IPS DF 6.9 (cell line): ENCODE results near the gene INPP5A.
"Not testable (repeated sequence)": the region's sequence is repeated elsewhere in the genome, so short reads cannot be mapped to it uniquely, and the experiment has no call there.

ENCODE experiments used
- DNase-seq: peaks from one replicate; pipeline ENCODE4 v3.0.0-alpha.2; 2013; ENCODE audit warnings: low read depth, low spot score
- H3K27ac ChIP-seq: one replicate; pipeline ENCODE4 v1.5.1; 2013; ENCODE audit warnings: low read length, control low read depth
- H3K27me3 ChIP-seq: 2 replicates; pipeline ENCODE4 v1.6.1; 2013; ENCODE audit warnings: mild to moderate bottlenecking, low read length; ENCODE audit not compliant: control insufficient read depth, insufficient read depth
- H3K36me3 ChIP-seq: 2 replicates; pipeline ENCODE4 v1.6.1; 2013; ENCODE audit warnings: low read length; ENCODE audit not compliant: control insufficient read depth, insufficient read depth
- H3K4me1 ChIP-seq: 2 replicates; pipeline ENCODE4 v1.6.1; 2013; ENCODE audit warnings: low read length; ENCODE audit not compliant: control insufficient read depth, insufficient read depth
- H3K4me3 ChIP-seq: 2 replicates; pipeline ENCODE4 v1.5.1; 2013; ENCODE audit warnings: mild to moderate bottlenecking, low read length
- H3K9me3 ChIP-seq: 2 replicates; pipeline ENCODE4 v1.6.1; 2013; ENCODE audit warnings: low read length, inconsistent platforms; ENCODE audit not compliant: control insufficient read depth, insufficient read depth
- WGBS: extraction: QIAGEN DNeasy Blood & Tissue Kit; methylation state at CpG from one replicate; pipeline ENCODE4 v1.1.7; 2013; ENCODE audit warnings: mixed read lengths, missing lambda C conversion rate; ENCODE audit not compliant: insufficient read length, insufficient coverage; 5-methylcytosine and 5-hydroxymethylcytosine counted together

INPP5A gene

DNA sequence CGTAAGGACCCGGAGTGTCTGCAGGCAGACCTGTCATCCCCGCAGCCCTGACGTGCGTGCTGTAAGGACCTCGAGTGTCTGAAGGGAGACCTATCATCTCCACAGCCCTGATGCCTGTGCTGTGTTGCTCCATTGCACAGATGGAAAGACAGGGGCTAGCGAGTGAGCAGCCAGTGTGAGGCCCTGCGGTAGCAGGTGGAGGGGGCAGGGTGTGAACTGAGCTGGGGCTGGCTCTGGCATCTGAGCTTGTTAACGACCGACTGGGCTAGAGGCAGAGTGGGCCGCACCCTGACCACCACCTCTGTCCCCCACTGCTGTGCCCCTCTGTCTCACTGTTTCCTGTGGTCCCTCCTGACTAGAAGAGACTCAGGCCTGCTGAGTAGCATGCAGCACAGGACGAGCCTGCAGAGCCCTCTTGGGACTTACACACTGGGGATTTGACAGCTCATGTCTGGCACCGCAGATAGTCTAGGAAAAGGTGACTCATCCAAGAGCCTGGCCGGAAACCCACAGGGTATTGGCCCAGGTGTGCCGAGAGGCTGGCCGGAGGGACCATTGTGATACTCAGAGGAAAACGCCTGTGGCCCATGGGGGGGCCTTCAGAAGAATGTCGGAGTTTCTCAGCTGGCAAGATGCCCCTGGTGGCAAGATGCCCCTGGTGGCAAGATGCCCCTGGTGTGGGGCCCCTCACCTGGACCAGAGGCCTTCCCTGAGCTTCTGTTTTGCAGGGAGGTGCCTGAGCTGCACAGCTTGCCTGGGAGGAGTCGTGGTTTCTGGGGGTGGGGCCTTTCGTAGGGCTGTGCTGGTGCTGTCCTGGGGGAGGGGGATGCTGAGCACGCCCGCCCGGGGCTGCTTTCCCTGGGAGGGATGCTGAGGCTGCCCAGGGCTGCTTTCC, 34.3 kb downstream of the INPP5A start:
- H3K27ac ChIP-seq, result no peak overlapping the region
- no peaks in the 10 kb centered on the region for H3K27me3 ChIP-seq
- no CpG with 5 or more reads among the region's 23 CpGs for WGBS
- peaks cover 12% of the 10 kb centered on the region for H3K4me1 ChIP-seq
- no peaks in the 10 kb centered on the region for H3K9me3 ChIP-seq
- no peak for DNase-seq
- H3K4me3 ChIP-seq, result no peak overlapping the region
- H3K36me3 ChIP-seq, result no peaks in the 10 kb centered on the region

DNA sequence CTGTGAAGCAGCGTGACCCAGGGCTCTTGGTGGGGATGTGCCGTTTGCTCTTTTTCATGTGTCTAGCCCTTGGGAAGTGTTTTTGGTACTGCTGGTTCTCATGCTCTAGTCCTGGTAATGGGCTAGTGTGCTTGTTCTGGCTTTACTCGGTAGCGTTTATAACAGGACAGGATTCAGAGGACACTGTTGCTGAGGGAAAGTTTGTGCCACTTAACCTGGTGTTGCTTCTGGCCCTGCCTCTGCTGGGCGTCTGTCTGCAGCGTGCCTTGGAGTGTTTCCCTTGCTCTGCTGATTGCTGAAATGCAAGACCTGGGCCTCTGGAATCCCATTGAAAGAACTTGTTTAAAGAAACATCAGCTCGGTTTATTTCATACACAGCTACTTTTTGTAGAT, 35.0 kb downstream of the INPP5A start:
- Histone ChIP-seq H3K36me3 (no peaks in the 10 kb centered on the region), H3K4me1 (peaks cover 12% of the 10 kb centered on the region), H3K27me3 (no peaks in the 10 kb centered on the region), H3K27ac (no peak overlapping the region), H3K9me3 (no peaks in the 10 kb centered on the region), H3K4me3 (no peak overlapping the region)
- DNase-seq, result no peak
- no CpG with 5 or more reads among the region's 7 CpGs for WGBS

DNA sequence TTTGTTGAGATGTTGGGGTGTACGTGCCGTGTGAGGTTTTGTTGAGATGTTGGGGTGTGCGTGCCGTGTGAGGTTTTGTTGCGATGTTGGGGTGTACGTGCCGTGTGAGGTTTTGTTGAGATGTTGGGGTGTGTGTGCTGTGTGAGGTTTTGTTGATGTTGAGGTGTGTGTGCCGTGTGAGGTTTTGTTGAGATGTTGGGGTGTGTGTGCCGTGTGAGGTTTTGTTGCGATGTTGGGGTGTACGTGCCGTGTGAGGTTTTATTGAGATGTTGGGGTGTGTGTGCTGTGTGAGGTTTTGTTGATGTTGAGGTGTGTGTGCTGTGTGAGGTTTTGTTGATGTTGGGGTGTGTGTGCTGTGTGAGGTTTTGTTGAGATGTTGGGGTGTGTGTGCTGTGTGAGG, 35.4 kb downstream of the INPP5A start:
- not testable (repeated sequence) for H3K4me3 ChIP-seq, H3K27me3 ChIP-seq, H3K9me3 ChIP-seq, H3K36me3 ChIP-seq, H3K27ac ChIP-seq, DNase-seq
- 100% methylated on average over 12 of the region's 12 CpGs for WGBS
- peaks cover 12% of the 10 kb centered on the region for H3K4me1 ChIP-seq

DNA sequence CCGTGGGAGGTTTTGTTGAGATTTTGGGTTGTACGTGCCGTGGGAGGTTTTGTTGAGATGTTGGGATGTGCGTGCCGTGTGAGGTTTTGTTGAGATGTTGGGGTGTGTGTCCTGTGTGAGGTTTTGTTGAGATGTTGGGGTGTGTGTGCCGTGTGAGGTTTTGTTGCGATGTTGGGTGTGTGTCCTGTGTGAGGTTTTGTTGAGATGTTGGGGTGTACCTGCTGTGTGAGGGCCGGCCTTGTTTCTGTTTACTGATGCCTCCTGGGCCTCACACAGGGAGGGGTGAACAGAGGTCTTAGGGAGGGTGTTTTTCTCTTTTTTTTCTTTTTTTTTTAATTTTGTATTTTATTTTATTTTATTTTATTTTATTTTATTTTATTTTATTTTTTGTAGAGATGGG, 36.7 kb downstream of the INPP5A start:
- no peaks in the 10 kb centered on the region for H3K9me3 ChIP-seq
- DNase-seq, result no peak
- H3K4me1 ChIP-seq, result peaks cover 12% of the 10 kb centered on the region
- no peaks in the 10 kb centered on the region for H3K36me3 ChIP-seq
- no peaks in the 10 kb centered on the region for H3K27me3 ChIP-seq
- H3K4me3 ChIP-seq, result no peak overlapping the region
- WGBS, result 100% methylated on average over 7 of the region's 8 CpGs
- no peak overlapping the region for H3K27ac ChIP-seq

DNA sequence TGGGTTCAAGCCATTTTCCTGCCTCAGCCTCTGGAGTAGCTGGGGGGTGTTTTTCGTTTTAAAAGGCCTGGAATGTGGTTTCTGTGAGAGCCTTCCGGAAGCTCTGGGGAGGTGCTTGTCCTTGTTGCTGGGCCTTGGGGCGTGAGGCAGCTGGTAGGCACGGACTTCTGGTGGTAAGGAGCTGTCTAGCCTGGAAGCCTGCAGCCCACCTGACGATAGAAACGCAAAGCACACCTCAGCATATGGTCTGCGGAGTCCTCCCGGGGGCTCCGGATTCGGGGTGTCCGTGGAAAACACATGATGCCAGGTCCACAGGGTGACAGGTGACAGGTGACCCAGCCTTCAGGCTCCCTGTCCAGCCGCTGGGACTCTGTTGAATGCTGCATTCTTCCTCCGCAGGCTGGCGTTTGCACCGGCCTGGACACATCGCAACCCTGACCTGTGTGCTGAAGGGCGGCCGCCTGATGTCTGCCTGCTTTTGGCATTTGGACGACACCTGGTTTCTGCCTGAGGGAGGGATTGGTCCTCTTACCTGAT, 37.3 kb downstream of the INPP5A start:
- Histone ChIP-seq H3K27me3 (no peaks in the 10 kb centered on the region), H3K9me3 (no peaks in the 10 kb centered on the region), H3K27ac (no peak overlapping the region), H3K4me3 (no peak overlapping the region), H3K36me3 (no peaks in the 10 kb centered on the region), H3K4me1 (peaks cover 12% of the 10 kb centered on the region)
- no CpG with 5 or more reads among the region's 19 CpGs for WGBS
- DNase-seq, result no peak

DNA sequence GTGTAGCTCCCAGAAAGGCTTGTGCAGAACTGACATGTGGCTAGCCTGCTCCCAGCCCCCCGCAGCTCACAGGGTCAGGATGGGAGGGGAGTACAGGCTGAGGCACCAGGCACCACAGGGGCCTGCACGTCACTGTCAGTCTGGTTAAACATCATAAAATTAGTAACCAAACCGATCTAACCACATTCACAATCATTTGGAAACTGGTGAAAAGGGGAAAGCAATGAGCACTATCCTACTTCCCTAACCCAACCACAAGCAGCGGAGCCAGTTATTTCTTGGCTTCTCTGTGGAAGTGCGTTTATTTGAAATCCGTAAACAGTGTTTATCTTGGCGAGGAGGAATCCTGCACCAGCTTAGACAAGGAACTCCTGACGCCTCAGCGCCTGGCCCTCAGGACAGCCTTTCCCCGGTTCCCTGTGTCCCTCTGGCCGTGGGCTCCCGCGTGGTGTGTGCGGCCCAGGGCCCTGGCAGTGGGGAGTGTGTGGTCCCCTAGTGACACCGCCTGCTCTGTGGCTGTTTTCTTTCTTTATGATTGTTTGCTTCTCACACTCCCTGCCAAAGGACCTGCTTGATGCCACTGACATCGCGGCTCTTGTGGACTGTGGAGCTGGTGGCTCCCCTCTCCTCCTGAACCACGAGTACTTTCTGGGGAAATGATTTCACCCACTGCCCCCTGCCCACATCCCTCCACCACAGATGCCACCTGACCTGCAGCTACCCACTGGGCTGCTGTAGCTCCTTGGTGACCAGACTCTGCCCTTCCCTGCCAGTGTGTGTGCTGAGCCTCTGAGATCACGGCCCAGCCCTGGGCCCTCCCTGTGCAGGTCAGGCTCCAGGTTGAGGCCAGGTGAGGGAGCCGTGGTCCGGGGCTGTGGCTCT, 38.0 kb downstream of the INPP5A start:
- WGBS, result no CpG with 5 or more reads among the region's 21 CpGs
- Histone ChIP-seq H3K4me3 (no peak overlapping the region), H3K36me3 (no peaks in the 10 kb centered on the region), H3K27ac (no peak overlapping the region), H3K9me3 (no peaks in the 10 kb centered on the region), H3K27me3 (no peaks in the 10 kb centered on the region), H3K4me1 (peaks cover 12% of the 10 kb centered on the region)
- no peak for DNase-seq

DNA sequence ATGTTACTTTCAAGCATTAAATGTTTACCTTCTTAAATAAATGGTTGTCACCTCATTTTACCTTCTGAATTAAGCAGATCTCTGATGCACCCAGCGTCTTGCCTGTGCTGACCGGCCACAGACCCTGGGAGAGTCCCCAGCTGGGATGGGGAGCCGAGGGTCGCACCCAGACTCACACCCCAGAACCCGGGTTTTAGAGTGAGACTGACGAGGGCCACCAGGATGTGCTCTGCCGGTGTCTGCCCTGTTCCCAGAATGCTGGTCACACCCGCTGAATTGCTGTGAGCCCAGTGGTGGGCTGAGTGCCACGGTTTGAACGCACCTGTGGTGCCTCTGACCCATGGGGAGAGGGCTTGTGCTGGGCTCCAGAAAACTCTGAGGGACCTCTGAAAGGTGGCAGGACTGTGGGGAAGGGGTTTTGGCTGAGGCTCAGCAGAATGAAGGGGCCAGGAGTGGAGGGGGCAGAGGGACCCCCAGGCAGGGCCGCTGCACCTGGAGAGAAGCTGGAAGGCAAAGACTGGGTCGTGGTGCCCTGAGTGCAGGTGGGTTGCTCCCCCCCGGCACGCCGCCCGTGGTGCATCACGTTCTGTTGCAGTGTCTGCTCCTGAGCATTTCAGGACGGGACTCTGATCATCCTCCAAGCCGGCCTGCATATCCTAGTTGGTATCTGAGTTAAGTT, 39.2 kb downstream of the INPP5A start:
- H3K4me1 ChIP-seq, result peaks cover 5% of the 10 kb centered on the region
- H3K36me3 ChIP-seq, result no peaks in the 10 kb centered on the region
- H3K27ac ChIP-seq, result no peak overlapping the region
- no peaks in the 10 kb centered on the region for H3K9me3 ChIP-seq
- DNase-seq, result no peak
- no peaks in the 10 kb centered on the region for H3K27me3 ChIP-seq
- WGBS, result no CpG with 5 or more reads among the region's 19 CpGs
- H3K4me3 ChIP-seq, result no peak overlapping the region

DNA sequence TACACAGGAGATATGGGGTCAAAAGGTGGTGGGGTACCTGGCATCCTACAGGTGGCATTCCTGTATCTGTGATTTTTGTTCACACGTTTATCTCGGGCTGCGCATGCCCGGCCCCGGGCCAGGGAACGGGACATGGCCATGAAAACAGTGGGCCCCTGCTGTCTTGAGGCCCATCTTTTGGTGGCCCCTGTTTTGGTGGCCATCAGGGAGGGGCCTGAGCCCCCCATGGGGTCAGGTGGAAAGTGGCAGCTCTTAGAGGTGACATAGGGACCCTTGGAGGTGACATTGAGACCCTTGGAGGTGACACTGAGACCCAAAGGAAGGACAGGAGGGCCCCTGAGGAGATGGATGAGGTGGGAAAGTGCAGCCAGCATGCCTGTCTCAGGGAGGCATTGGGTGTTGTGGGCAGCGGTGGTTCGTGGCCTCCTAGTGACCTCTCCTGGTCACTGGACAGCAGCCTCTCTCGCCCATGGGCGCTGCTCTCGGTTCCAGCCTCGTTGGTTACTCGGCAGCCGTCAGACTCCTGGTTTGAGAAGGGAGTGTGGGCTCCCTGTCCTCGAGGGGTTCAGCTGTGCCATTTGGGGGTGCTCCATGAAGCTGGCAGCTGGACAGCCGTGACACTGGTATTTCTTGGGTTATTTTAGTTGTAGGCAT, 39.9 kb downstream of the INPP5A start:
- Histone ChIP-seq H3K27me3 (no peaks in the 10 kb centered on the region), H3K4me3 (no peak overlapping the region), H3K4me1 (peaks cover 2% of the 10 kb centered on the region; the same call in 1 of the 2 replicates), H3K36me3 (no peaks in the 10 kb centered on the region), H3K9me3 (no peaks in the 10 kb centered on the region), H3K27ac (no peak overlapping the region)
- WGBS, result no CpG with 5 or more reads among the region's 16 CpGs
- DNase-seq, result no peak

DNA sequence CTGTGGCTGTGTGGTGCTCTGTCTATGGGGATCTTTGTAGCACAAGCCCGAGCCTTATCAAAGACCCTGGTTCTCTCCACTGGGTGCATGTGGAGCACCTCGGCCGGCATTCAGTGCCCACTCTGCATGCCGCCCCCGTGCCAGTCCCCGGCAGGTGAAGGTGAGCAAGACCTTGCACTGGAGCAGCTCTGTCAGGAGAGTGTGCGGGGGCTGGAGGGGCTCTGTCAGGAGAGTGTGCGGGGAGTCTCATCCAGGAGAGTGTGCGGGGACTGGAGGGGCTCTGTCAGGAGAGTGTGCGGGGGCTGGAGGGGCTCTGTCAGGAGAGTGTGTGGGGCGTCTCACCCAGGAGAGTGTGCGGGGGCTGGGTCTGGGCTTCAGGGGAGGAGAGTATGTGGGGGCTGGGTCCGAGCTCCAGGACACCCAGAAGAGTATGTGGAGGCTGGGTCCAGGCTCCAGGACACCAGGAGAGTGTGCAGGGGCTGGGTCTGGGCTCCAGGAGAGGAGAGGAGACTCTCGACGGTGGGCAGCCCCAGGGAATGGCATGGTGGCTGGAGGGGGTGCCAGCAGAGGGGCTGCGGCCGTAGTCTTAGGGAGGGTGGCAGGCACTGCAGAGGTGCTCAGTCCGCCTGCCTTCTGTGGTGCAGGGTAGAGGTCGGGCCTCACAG, 40.8 kb downstream of the INPP5A start:
- H3K4me3 ChIP-seq, result no peak overlapping the region

More for the DNA sequence above, 40.8 kb downstream of the INPP5A start:
- DNase-seq, result no peak
- Histone ChIP-seq H3K9me3 (no peaks in the 10 kb centered on the region), H3K27me3 (no peaks in the 10 kb centered on the region), H3K36me3 (no peaks in the 10 kb centered on the region), H3K27ac (no peak overlapping the region), H3K4me1 (no peaks in the 10 kb centered on the region)
- WGBS, result no CpG with 5 or more reads among the region's 19 CpGs
